ENCODE data around the gene PDZD4. TPM values are rescaled to one million over a fixed set of nuclear protein-coding genes. Genes with fewer than 3 reads are reported as not detected.
A peak's percentile ranks its signal among the peaks of the same experiment; 100 is the strongest.

Gene PDZD4
- total RNA-seq, 1 experiment from 2014 or later: 120 TPM

- Mint-ChIP-seq H3K27me3 (ENCODE audit: low read depth) (no peaks in the 10 kb centered on the region), H3K4me1 (peaks cover 12% of the 10 kb centered on the region), H3K9me3 (no peaks in the 10 kb centered on the region), H3K36me3 (peaks cover 8% of the 10 kb centered on the region), H3K4me3 (peak overlapping the region; percentile 90), H3K27ac (0 out of 2 replicates have a peak overlapping the region, but pooled peaks have one; percentile 23)
- no peak for TF ChIP-seq E2F5 (CRISPR knock-in tag; IDR thresholded peaks at IDR 0.05)
- ChIA-PET CTCF (interaction anchor here (1.0 to 1.9 kb wide), 3 partner anchors 11 to 154 kb away, joined by 3 to 6 read pairs (median 4); no protein-coding TSS in a partner anchor), POLR2A (interaction anchor here (1.3 kb wide), 1 partner anchor 15 kb away, joined by 4 read pairs; no protein-coding TSS in a partner anchor)
- ATAC-seq (no peak), DNase-seq (ENCODE audit: low spot score) (no peak)
Observed at GRCh38 chrX:153793291-153793690, 37.1 kb downstream of the PDZD4 start.

- Mint-ChIP-seq H3K4me1 (peaks cover 12% of the 10 kb centered on the region), H3K27ac (no peak overlapping the region), H3K4me3 (no peak overlapping the region), H3K9me3 (no peaks in the 10 kb centered on the region), H3K27me3 (ENCODE audit: low read depth) (no peaks in the 10 kb centered on the region), H3K36me3 (peaks cover 4% of the 10 kb centered on the region; the same call in 1 of the 2 replicates)
- DNase-seq (ENCODE audit: low spot score) (no peak), ATAC-seq (no peak)
- no peak for TF ChIP-seq JUN (CRISPR knock-in tag; IDR thresholded peaks at IDR 0.05)
- TF ChIP-seq HMGA2 (CRISPR knock-in tag; IDR thresholded peaks at IDR 0.05): no peak
- no peak for TF ChIP-seq HMGXB4 (CRISPR knock-in tag; IDR thresholded peaks at IDR 0.05)
- no peak for TF ChIP-seq CDX4 (CRISPR knock-in tag; IDR thresholded peaks at IDR 0.05; ENCODE audit: borderline replicate concordance)
- no peak for TF ChIP-seq AFF4 (CRISPR knock-in tag; IDR thresholded peaks at IDR 0.05; ENCODE audit: borderline replicate concordance)
- no peak for TF ChIP-seq CBFB (CRISPR knock-in tag; IDR thresholded peaks at IDR 0.05; ENCODE audit: low read depth)
- TF ChIP-seq ZNF396 (CRISPR knock-in tag; IDR thresholded peaks at IDR 0.05; ENCODE audit: borderline replicate concordance): no peak
- no peak for TF ChIP-seq TEAD1 (CRISPR knock-in tag; IDR thresholded peaks at IDR 0.05)
- no peak for TF ChIP-seq CREB1 (CRISPR knock-in tag; IDR thresholded peaks at IDR 0.05)
- no peak for TF ChIP-seq ZMAT4 (CRISPR knock-in tag; IDR thresholded peaks at IDR 0.05)
- TF ChIP-seq USF1 (CRISPR knock-in tag; IDR thresholded peaks at IDR 0.05): no peak
- ChIA-PET POLR2A (no interaction called here), CTCF (no interaction called here)
Observed at GRCh38 chrX:153792368-153792767, 38.0 kb downstream of the PDZD4 start.

- ChIA-PET CTCF (no interaction called here), POLR2A (no interaction called here)
- no peak for ATAC-seq
- H3K27me3 Mint-ChIP-seq (ENCODE audit: low read depth): no peaks in the 10 kb centered on the region
- H3K4me1 Mint-ChIP-seq: peaks cover 11% of the 10 kb centered on the region
- H3K9me3 Mint-ChIP-seq: no peaks in the 10 kb centered on the region
- DNase-seq (ENCODE audit: low spot score): no peak
- H3K36me3 Mint-ChIP-seq: peaks cover 3% of the 10 kb centered on the region
- peak overlapping the region; percentile 36; the same call in 1 of the 2 replicates for H3K27ac Mint-ChIP-seq
- H3K4me3 Mint-ChIP-seq: no peak overlapping the region
- no peak for TF ChIP-seq PREB (CRISPR knock-in tag; IDR thresholded peaks at IDR 0.05; ENCODE audit: borderline replicate concordance)
- no peak for TF ChIP-seq USF2 (CRISPR knock-in tag; IDR thresholded peaks at IDR 0.05)
- TF ChIP-seq ZNF423 (CRISPR knock-in tag; IDR thresholded peaks at IDR 0.05): no peak
- no peak for TF ChIP-seq OVOL2 (CRISPR knock-in tag; IDR thresholded peaks at IDR 0.05; ENCODE audit: borderline replicate concordance)
- TF ChIP-seq ZBTB43 (CRISPR knock-in tag; IDR thresholded peaks at IDR 0.05): no peak
Observed at GRCh38 chrX:153791104-153791852, 39.1 kb downstream of the PDZD4 start.

All from WTC11 (cell line).